ENCODE data around the gene IGLL5. TPM values are rescaled to one million over a fixed set of nuclear protein-coding genes. Genes with fewer than 3 reads are reported as not detected.

IGLL5 gene
- total RNA-seq, 1 donor from 2014 or later, result not detected

GRCh38 chr22:22927196-22927887, 39.7 kb downstream of the IGLL5 start:
- no peak for DNase-seq

GRCh38 chr22:22927888-22928665, 40.5 kb downstream of the IGLL5 start:
- DNase-seq, result no peak

GRCh38 chr22:22928666-22929380, 41.2 kb downstream of the IGLL5 start:
- no peak for DNase-seq

- DNase-seq, result no peak
Measured at GRCh38 chr22:22929381-22930221, 42.0 kb downstream of the IGLL5 start.

GRCh38 chr22:22930222-22930497, 42.5 kb downstream of the IGLL5 start:
- DNase-seq, result no peak

GRCh38 chr22:22930571-22931556, 43.2 kb downstream of the IGLL5 start:
- no peak for DNase-seq

- DNase-seq, result no peak
Measured at GRCh38 chr22:22931557-22932270, 44.1 kb downstream of the IGLL5 start.

GRCh38 chr22:22932512-22932941, 44.9 kb downstream of the IGLL5 start:
- no peak for DNase-seq

- no peak for DNase-seq
Measured at GRCh38 chr22:22933100-22933806, 45.6 kb downstream of the IGLL5 start.

GRCh38 chr22:22933807-22934542, 46.4 kb downstream of the IGLL5 start:
- DNase-seq, result no peak

GRCh38 chr22:22934543-22935055, 47.0 kb downstream of the IGLL5 start:
- DNase-seq, result no peak

- DNase-seq, result no peak
Measured at GRCh38 chr22:22935056-22935545, 47.5 kb downstream of the IGLL5 start.

GRCh38 chr22:22935546-22936157, 48.0 kb downstream of the IGLL5 start:
- no peak for DNase-seq

- no peak for DNase-seq
Measured at GRCh38 chr22:22936180-22936914, 48.7 kb downstream of the IGLL5 start.

GRCh38 chr22:22936915-22937656, 49.5 kb downstream of the IGLL5 start:
- no peak for DNase-seq

GRCh38 chr22:22937894-22938480, 50.4 kb downstream of the IGLL5 start:
- DNase-seq, result no peak

Measured in occipital lobe (tissue), 2 donors.